Neural crest cell (in vitro differentiated cells): Measurements from ENCODE around the gene POR. TPM values are rescaled to one million over a fixed set of nuclear protein-coding genes. Genes with fewer than 3 reads are reported as not detected.

Source experiments
- DNase-seq: peaks from one replicate; pipeline ENCODE4 v3.0.0; 2021; ENCODE audit warnings: low read depth, mixed read lengths, low spot score
- H3K27ac Mint-ChIP-seq: one replicate; pipeline ENCODE4 v1.8.0; 2021; ENCODE audit warnings: mild to moderate bottlenecking, mixed read lengths; ENCODE audit not compliant: unreplicated experiment
- H3K27me3 Mint-ChIP-seq: 2 replicates; pipeline ENCODE4 v1.8.0; 2021; ENCODE audit warnings: low read depth, mild to moderate bottlenecking, mixed read lengths
- H3K36me3 Mint-ChIP-seq: 2 replicates; pipeline ENCODE4 v1.8.0; 2021; ENCODE audit warnings: low read depth, mild to moderate bottlenecking, mixed read lengths
- H3K4me1 Mint-ChIP-seq: 2 replicates; pipeline ENCODE4 v1.8.0; 2021; ENCODE audit warnings: mixed read lengths
- H3K4me3 Mint-ChIP-seq: one replicate; pipeline ENCODE4 v1.8.0; 2021; ENCODE audit warnings: mild to moderate bottlenecking, mixed read lengths
- H3K9me3 Mint-ChIP-seq: 2 replicates; pipeline ENCODE4 v1.8.0; 2021; ENCODE audit warnings: mixed read lengths
- total RNA-seq: library from RNA; stranded (reverse); gene quantifications from 2 replicates; pipeline ENCODE4 v1.2.1, GENCODE V29; 2021
- TF ChIP-seq, protein P1 (sequence below): fragments of 200-600 bp; sonication (generic); conservative IDR thresholded peaks from 2 replicates; pipeline ENCODE4 v1.5.0; 2021; ENCODE audit warnings: antibody characterized with exemption, mild to moderate bottlenecking

The POR gene
- total RNA-seq, 1 donor from 2014 or later, result 126 TPM

DNA sequence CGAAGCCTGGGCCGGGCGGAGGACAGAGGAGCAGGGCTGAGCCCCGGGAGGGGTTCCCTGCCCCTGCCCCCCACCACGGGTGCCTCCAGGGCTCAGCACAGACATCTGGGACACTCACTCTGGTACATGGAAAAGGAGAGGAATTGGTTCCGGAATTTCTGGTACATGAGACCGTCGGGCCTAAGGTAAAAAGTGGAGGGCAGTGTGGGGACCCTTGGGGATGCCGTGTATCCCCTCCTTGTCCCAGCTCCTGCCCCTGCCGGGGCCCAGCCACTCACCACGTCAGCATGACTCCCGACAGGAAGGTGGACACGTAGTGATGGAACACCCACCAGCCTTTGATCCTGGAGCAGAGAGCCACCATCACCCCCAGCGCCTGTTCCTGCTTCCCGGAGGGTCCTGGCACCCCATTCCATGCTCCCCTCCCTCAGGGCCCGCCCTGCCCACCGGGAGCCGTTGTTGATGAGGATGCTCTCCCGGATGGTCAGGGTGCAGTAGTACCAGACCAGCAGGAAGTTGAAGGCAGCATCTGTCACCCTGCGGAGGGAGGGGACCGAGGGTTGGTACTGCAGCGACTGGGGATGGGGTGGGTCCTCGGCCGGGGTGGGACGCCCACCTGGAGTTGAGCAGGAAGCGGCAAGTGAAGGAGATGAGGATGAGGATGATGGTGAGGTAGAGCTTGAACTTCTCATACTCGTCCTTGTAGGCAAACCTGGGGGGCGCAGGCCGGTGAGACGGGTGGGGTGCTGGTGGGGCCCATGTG, 73.0 kb downstream of the POR start:
- H3K27me3 Mint-ChIP-seq, result peaks cover 3% of the 10 kb centered on the region
- peaks cover 18% of the 10 kb centered on the region for H3K4me1 Mint-ChIP-seq
- peaks cover 5% of the 10 kb centered on the region for H3K36me3 Mint-ChIP-seq
- no peaks in the 10 kb centered on the region for H3K9me3 Mint-ChIP-seq
- no peak overlapping the region for H3K27ac Mint-ChIP-seq
- H3K4me3 Mint-ChIP-seq, result peak overlapping the region; percentile 56
- no peak for DNase-seq
- TF ChIP-seq, protein P1, sequence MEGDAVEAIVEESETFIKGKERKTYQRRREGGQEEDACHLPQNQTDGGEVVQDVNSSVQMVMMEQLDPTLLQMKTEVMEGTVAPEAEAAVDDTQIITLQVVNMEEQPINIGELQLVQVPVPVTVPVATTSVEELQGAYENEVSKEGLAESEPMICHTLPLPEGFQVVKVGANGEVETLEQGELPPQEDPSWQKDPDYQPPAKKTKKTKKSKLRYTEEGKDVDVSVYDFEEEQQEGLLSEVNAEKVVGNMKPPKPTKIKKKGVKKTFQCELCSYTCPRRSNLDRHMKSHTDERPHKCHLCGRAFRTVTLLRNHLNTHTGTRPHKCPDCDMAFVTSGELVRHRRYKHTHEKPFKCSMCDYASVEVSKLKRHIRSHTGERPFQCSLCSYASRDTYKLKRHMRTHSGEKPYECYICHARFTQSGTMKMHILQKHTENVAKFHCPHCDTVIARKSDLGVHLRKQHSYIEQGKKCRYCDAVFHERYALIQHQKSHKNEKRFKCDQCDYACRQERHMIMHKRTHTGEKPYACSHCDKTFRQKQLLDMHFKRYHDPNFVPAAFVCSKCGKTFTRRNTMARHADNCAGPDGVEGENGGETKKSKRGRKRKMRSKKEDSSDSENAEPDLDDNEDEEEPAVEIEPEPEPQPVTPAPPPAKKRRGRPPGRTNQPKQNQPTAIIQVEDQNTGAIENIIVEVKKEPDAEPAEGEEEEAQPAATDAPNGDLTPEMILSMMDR, result no peak

DNA sequence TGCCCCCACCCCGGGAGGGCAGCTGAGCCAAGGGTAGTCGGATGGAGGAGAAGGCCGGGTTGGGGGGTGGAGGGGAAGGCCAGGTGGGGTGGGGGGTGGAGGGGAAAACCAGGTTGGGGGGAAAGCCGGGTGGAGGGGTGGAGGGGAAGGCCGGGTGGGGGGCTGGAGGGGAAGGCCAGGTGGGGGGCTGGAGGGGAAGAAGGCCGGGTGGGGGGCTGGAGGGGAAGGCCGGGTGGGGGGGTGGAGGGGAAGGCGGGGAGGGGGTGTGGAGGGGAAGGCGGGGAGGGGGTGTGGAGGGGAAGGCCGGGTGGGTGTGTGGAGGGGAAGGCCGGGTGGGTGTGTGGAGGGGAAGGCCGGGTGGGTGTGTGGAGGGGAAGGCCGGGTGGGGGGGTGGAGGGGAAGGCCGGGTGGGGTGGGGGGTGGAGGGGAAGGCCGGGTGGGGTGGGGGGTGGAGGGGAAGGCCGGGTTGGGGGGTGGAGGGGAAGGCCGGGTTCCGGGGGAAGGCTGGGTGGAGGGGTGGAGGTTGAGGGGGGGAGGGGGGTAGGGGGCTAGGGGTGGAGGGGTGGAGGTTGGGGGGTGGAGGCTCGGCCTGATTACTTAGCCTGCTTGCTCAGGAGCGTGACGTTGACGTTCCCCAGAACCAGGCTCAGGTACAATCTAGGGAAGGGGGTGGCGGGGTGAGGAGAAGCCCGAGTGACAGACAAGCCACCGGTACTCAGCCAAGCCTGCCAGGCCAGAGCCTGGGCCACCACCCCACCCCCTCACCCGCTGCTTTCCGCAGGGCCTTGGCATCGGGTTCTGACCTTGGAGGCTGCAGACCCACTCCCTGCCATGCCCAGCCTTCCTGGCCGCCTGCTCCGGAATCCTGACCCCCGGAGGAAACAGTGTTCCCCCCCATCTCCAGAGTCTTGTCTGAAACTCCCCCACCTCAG, 73.9 kb downstream of the POR start:
- Mint-ChIP-seq H3K27me3 (peaks cover 3% of the 10 kb centered on the region), H3K36me3 (peaks cover 5% of the 10 kb centered on the region), H3K27ac (no peak overlapping the region), H3K4me1 (peaks cover 24% of the 10 kb centered on the region), H3K9me3 (no peaks in the 10 kb centered on the region), H3K4me3 (no peak overlapping the region)
- TF ChIP-seq, protein P1, result no peak
- DNase-seq, result no peak

DNA sequence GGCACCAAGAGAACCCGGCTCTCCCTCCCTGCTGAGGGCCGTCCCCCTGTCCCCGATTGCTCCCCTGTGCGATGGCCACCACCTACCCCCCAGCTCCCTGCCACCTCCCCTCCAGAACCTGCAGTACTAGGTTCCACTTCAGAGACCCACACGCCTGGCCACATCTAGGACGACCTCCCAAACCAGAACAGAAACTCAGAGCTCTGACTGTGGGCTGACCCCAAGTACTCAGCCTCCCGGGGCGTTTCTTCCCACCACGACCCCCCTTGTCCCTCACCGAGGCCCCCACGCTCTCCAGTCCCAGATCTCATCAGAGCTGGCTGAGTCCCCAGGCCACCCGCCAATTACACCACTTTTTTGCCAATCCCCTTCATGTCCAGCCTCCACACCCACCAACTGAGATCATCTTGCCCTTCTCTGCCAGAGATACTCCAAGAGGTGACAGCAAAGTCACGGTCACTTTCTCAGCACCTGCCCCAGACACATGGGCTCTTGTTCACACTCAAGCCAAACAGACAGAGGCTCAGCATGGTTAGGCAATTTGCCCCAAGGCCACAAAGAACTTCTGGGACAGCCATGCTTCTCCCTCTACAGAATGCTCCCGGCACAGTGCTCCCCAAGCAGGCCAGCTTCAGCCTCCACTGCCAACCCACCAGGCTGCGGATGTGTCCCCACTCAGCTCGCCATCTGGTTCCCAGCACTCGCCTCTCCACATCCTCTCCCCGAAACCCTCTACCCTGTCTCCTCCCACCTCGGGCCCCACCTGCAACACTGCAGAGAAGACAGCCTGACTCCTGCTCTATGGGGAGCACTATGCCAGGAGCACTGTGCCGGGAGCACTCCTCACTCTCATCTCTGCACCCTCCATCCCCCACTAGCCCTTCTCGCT, 74.8 kb downstream of the POR start:
- DNase-seq, result no peak
- no peak overlapping the region for H3K27ac Mint-ChIP-seq
- H3K9me3 Mint-ChIP-seq, result no peaks in the 10 kb centered on the region
- H3K4me1 Mint-ChIP-seq, result peaks cover 25% of the 10 kb centered on the region
- H3K27me3 Mint-ChIP-seq, result peaks cover 3% of the 10 kb centered on the region
- TF ChIP-seq, protein P1, result no peak
- peaks cover 5% of the 10 kb centered on the region for H3K36me3 Mint-ChIP-seq
- H3K4me3 Mint-ChIP-seq, result peak overlapping the region; percentile 29

DNA sequence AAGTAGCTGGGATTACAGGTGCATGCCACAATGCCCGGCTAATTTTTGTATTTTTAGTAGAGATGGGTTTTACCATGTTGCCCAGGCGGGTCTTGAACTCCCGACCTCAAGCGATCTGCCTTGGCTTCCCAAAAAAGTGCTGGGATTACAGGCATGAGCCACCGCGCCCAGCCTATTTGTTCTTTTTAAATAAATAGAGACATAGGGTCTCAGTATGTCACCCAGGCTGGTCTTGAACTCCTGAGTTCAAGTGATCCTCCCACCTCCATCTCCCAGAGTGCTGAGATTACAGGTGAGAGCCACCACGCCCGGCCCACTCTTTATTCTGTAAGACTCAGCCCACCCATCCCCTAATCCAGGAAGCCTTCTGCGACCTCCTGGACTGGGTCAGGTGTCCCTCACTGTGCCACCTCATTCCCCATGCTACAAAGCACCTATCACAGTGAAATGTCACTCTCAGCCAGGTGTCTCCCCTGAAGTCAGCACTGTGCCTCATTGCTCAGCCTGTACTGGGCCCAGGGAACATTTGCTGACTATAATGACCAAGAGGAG, 76.7 kb downstream of the POR start:
- TF ChIP-seq, protein P1, result no peak
- Mint-ChIP-seq H3K27me3 (peaks cover 3% of the 10 kb centered on the region), H3K36me3 (peaks cover 5% of the 10 kb centered on the region), H3K4me1 (peaks cover 31% of the 10 kb centered on the region), H3K4me3 (peak overlapping the region; percentile 61), H3K27ac (no peak overlapping the region), H3K9me3 (no peaks in the 10 kb centered on the region)
- DNase-seq, result no peak
